Measurements from ENCODE around the gene C11orf42. TPM values are rescaled to one million over a fixed set of nuclear protein-coding genes. Genes with fewer than 3 reads are reported as not detected.
A peak's percentile ranks its signal among the peaks of the same experiment; 100 is the strongest.

C11orf42 gene
- total and polyA plus RNA-seq, 4 donors: not detected

- Histone ChIP-seq H3K27ac (ENCODE audit: low read depth in 1 of 2, low read length in 2 of 2) (no peak overlapping the region), H3K9ac (ENCODE audit: low read depth in 1 of 2, low read length in 2 of 2) (no peak overlapping the region), H3K27me3 (ENCODE audit: control insufficient read depth in 4 of 4, insufficient read depth in 4 of 4, low read length in 3 of 4) (no peaks in the 10 kb centered on the region), H3K4me3 (ENCODE audit: low read depth in 1 of 3, low read length in 3 of 3) (no peak overlapping the region), H3K9me3 (ENCODE audit: control insufficient read depth in 4 of 4, low read length in 3 of 4) (no peaks in the 10 kb centered on the region), H3K36me3 (ENCODE audit: control insufficient read depth in 4 of 4, insufficient read depth in 3 of 4, low read depth in 1 of 4, low read length in 3 of 4) (peaks cover 8 to 47% (median 34%) of the 10 kb centered on the region in 4 donors), H3K4me1 (ENCODE audit: control insufficient read depth in 4 of 4, insufficient read depth in 4 of 4, low read length in 3 of 4) (peaks cover 4 to 24% (median 11%) of the 10 kb centered on the region in 4 donors)
- TF ChIP-seq REST (IDR thresholded peaks at IDR 0.05) (no peak), TAF1 (conservative IDR thresholded peaks at IDR 0.05) (no peak), RAD21 (IDR thresholded peaks at IDR 0.05) (no peak), ATF3 (IDR thresholded peaks at IDR 0.05) (no peak), NR2F2 (IDR thresholded peaks at IDR 0.05) (no peak), EGR1 (IDR thresholded peaks at IDR 0.05; ENCODE audit: low read depth in 2 of 2) (no peak), HNF4A (conservative IDR thresholded peaks at IDR 0.05) (peak; percentile 16)
- 87% methylated on average over 3 of the region's 3 CpGs for WGBS
- DNase-seq (ENCODE audit: low spot score): no peak
Observed at GRCh38 chr11:6224421-6224820, 19.1 kb downstream of the C11orf42 start.

GRCh38 chr11:6225024-6225423, 19.7 kb downstream of the C11orf42 start:
- WGBS: 58% methylated on average over 1 of the region's 1 CpG
- no peak for DNase-seq (ENCODE audit: low spot score)
- Histone ChIP-seq H3K4me3 (ENCODE audit: low read depth in 1 of 3, low read length in 3 of 3) (no peak overlapping the region), H3K36me3 (ENCODE audit: control insufficient read depth in 4 of 4, insufficient read depth in 3 of 4, low read depth in 1 of 4, low read length in 3 of 4) (peaks cover 8 to 41% (median 28%) of the 10 kb centered on the region in 4 donors), H3K27me3 (ENCODE audit: control insufficient read depth in 4 of 4, insufficient read depth in 4 of 4, low read length in 3 of 4) (no peaks in the 10 kb centered on the region), H3K4me1 (ENCODE audit: control insufficient read depth in 4 of 4, insufficient read depth in 4 of 4, low read length in 3 of 4) (peaks cover 4 to 29% (median 12%) of the 10 kb centered on the region in 4 donors), H3K9ac (ENCODE audit: low read depth in 1 of 2, low read length in 2 of 2) (no peak overlapping the region), H3K9me3 (ENCODE audit: control insufficient read depth in 4 of 4, low read length in 3 of 4) (no peaks in the 10 kb centered on the region), H3K27ac (ENCODE audit: low read depth in 1 of 2, low read length in 2 of 2) (no peak overlapping the region)
- no peak for TF ChIP-seq CTCF (IDR thresholded peaks at IDR 0.05; ENCODE audit: low read depth, low read length, missing input control)
- no peak for TF ChIP-seq NR2F2 (IDR thresholded peaks at IDR 0.05)
- TF ChIP-seq TAF1 (conservative IDR thresholded peaks at IDR 0.05): no peak
- TF ChIP-seq HNF4A (conservative IDR thresholded peaks at IDR 0.05): no peak
- no peak for TF ChIP-seq RXRA (IDR thresholded peaks at IDR 0.05)
- TF ChIP-seq MAX (IDR thresholded peaks at IDR 0.05): no peak
- TF ChIP-seq ATF3 (IDR thresholded peaks at IDR 0.05): no peak
- TF ChIP-seq REST (IDR thresholded peaks at IDR 0.05): no peak
- no peak for TF ChIP-seq ZBTB33 (IDR thresholded peaks at IDR 0.05)
- no peak for TF ChIP-seq EGR1 (IDR thresholded peaks at IDR 0.05; ENCODE audit: low read depth in 2 of 2)
- TF ChIP-seq SP1 (IDR thresholded peaks at IDR 0.05): no peak
- no peak for TF ChIP-seq FOXA1 (IDR thresholded peaks at IDR 0.05)
